ENCODE measurements around the gene NUCKS1. TPM values are rescaled to one million over a fixed set of nuclear protein-coding genes. Genes with fewer than 3 reads are reported as not detected.

NUCKS1 gene
- total and polyA plus RNA-seq, 2 of the 8 experiments (the other 6 are each of a cell fraction or from before 2014, with no cell fraction given) = 126 to 461 TPM

DNA sequence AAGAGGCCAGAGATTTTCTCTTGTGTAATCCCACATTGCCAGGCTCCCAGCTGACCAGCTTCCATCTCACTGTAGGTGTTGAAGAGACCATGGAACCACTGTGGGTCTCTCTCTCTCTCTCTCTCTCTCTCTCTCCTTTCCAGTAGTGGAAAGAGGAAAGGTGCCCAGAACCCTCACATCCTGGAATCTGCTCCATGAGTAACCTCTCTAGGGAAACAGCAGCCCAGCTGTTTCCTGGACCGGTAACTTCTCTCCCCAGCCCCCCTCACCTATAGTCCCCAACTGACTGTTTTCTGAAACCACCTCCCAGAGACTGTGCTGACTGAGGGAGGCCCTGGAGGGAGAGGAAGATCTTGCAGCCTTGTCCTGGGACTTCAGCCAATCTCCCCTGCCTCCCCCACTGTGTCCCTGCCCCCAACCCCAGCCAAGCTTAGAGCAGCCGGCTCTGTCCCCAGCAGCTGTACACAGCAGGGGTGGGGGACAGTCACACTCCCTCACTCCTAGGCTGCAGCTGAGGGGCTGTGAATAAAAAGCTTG, 49.0 kb downstream of the NUCKS1 start:
- 64% methylated on average over 2 of the region's 2 CpGs; no CpG with 5 or more reads in 1 of the 2 experiments for WGBS, 2 experiments (ENCODE audit: extremely low coverage in 1 of 2, insufficient coverage in 1 of 2, insufficient read length in 1 of 2, insufficient replicate concordance in 2 of 2, low coverage in 1 of 2, low lambda C conversion rate in 2 of 2, missing lambda C conversion rate in 1 of 2)
- Histone ChIP-seq H3K23me2 (ENCODE audit: low read depth, low read length) (no peaks in the 10 kb centered on the region), H3K27me3 (replicated peaks in 1 of 4; ENCODE audit: control insufficient read depth in 3 of 4, extremely low read depth in 1 of 4, insufficient read depth in 3 of 4, low read length in 3 of 4) (no peaks in the 10 kb centered on the region), H2AK5ac (ENCODE audit: low read depth, low read length) (no peak overlapping the region), H3K4ac (replicated peaks; ENCODE audit: insufficient read length, low read depth, low read length) (no peak overlapping the region), H4K5ac (ENCODE audit: insufficient read length, low read depth, low read length) (no peak overlapping the region), H4K91ac (replicated peaks; ENCODE audit: insufficient read length, low read length) (no peak overlapping the region), H2BK120ac (replicated peaks; ENCODE audit: low read depth, low read length) (no peak overlapping the region), H3K9ac (replicated peaks in 1 of 4; ENCODE audit: extremely low read depth in 1 of 4, low read depth in 3 of 4, low read length in 3 of 4) (no peak overlapping the region), H2BK15ac (ENCODE audit: low read length) (no peak overlapping the region), H3K9me3 (ENCODE audit: insufficient read depth in 2 of 2, low read depth in 1 of 2, low read length in 1 of 2) (no peaks in the 10 kb centered on the region), H2BK5ac (ENCODE audit: low read depth, low read length) (no peak overlapping the region; the same call in 1 of the 2 replicates), H4K20me1 (replicated peaks in 1 of 2; ENCODE audit: control insufficient read depth in 1 of 2, insufficient read depth in 2 of 2, low read length in 2 of 2) (no peaks in the 10 kb centered on the region), H2BK20ac (ENCODE audit: low read length) (no peak overlapping the region), H2BK12ac (ENCODE audit: low read depth, low read length) (no peak overlapping the region), H3K56ac (replicated peaks; ENCODE audit: insufficient read length, low read depth, low read length) (no peak overlapping the region), H4K8ac (ENCODE audit: extremely low read depth, insufficient read depth, low read length) (peak overlapping the region; percentile 39; the same call in 1 of the 2 replicates), H2AFZ (ENCODE audit: low read length) (no peak overlapping the region), H3K23ac (ENCODE audit: insufficient read length) (no peak overlapping the region), H3K18ac (ENCODE audit: extremely low read depth, low read length) (no peak overlapping the region), H3K79me2 (ENCODE audit: control insufficient read depth in 1 of 2, insufficient read depth in 2 of 2, low read length in 2 of 2) (no peaks in the 10 kb centered on the region), H3K36me3 (ENCODE audit: control insufficient read depth in 2 of 4, insufficient read depth in 4 of 4, low read length in 3 of 4) (0 out of 8 replicates have a peak, but pooled peaks cover 0 to 2% (median 0%) of the 10 kb centered on the region in 4 experiments), H3K4me3 (ENCODE audit: extremely low read depth in 1 of 4, insufficient read depth in 2 of 4, low read depth in 3 of 4, low read length in 4 of 4) (peak overlapping the region in 1 of 4 experiments; percentile 6; a peak in 1 of 8 replicates), H3K79me1 (ENCODE audit: low read depth, low read length) (no peaks in the 10 kb centered on the region), H3K4me2 (ENCODE audit: insufficient read depth in 1 of 2, low read depth in 2 of 2, low read length in 2 of 2) (0 out of 4 replicates have a peak overlapping the region, but pooled peaks of 1 of the 2 experiments have one; percentile 26), H3K14ac (ENCODE audit: insufficient read length) (no peak overlapping the region), H3K4me1 (replicated peaks in 1 of 4; ENCODE audit: control insufficient read depth in 3 of 4, insufficient read depth in 4 of 4, low read length in 3 of 4) (peaks cover 0 to 7% (median 5%) of the 10 kb centered on the region in 4 experiments; a peak in 4 of 7 replicates), H3K27ac (ENCODE audit: low read depth, low read length) (no peak overlapping the region)
- TF ChIP-seq SIX5 (IDR thresholded peaks at IDR 0.05; ENCODE audit: low read depth, low read length) = no peak
- TF ChIP-seq TCF12 (IDR thresholded peaks at IDR 0.05; ENCODE audit: low read depth, low read length) = peak; percentile 82
- TF ChIP-seq ZNF274 (IDR thresholded peaks at IDR 0.05; ENCODE audit: borderline replicate concordance, extremely low read depth, low read length) = no peak
- no peak for TF ChIP-seq SIN3A (conservative IDR thresholded peaks at IDR 0.05 in 1 of 2, IDR thresholded peaks at IDR 0.05 in 1 of 2; ENCODE audit: low read depth in 1 of 2, low read length in 2 of 2)
- TF ChIP-seq RAD21 (IDR thresholded peaks at IDR 0.05 in 1 of 2, conservative IDR thresholded peaks at IDR 0.05 in 1 of 2; ENCODE audit: low read depth in 2 of 2, low read length in 2 of 2) = 0 out of 4 replicates have a peak, but pooled peaks of 1 of the 2 experiments have one; percentile 1
- TF ChIP-seq EZH2 (IDR thresholded peaks at IDR 0.05; ENCODE audit: low read depth, low read length, severe bottlenecking) = no peak
- FAIRE-seq (no peak), DNase-seq (ENCODE audit: low read depth in 1 of 2, low spot score in 2 of 2) (no peak)
- POLR2A ChIA-PET (ENCODE audit: partially characterized antibody) = interaction anchor here (1.0 to 17.3 kb wide), 7 partner anchors 8 to 69 kb away, joined by 3 to 241 read pairs (median 5); partner anchors contain the start of gene ELK4
- CTCF ChIA-PET (ENCODE audit: partially characterized antibody) = interaction anchor here (0.7 to 16.4 kb wide), 16 partner anchors 9 to 672 kb away, joined by 3 to 856 read pairs (median 5); no protein-coding TSS in a partner anchor

Measured in H1 (cell line).